ENCODE data around the gene PTDSS2.

Gene PTDSS2

GRCh38 chr11:494761-495536 is 44.9 kb downstream of the PTDSS2 start:
- no peak for DNase-seq

GRCh38 chr11:495537-495931 is 45.5 kb downstream of the PTDSS2 start:
- DNase-seq: peak in 1 of 3 donors; percentile 7

- no peak for DNase-seq
These were observed 46.9 kb downstream of the PTDSS2 start for GRCh38 chr11:496834-497564.

DNA sequence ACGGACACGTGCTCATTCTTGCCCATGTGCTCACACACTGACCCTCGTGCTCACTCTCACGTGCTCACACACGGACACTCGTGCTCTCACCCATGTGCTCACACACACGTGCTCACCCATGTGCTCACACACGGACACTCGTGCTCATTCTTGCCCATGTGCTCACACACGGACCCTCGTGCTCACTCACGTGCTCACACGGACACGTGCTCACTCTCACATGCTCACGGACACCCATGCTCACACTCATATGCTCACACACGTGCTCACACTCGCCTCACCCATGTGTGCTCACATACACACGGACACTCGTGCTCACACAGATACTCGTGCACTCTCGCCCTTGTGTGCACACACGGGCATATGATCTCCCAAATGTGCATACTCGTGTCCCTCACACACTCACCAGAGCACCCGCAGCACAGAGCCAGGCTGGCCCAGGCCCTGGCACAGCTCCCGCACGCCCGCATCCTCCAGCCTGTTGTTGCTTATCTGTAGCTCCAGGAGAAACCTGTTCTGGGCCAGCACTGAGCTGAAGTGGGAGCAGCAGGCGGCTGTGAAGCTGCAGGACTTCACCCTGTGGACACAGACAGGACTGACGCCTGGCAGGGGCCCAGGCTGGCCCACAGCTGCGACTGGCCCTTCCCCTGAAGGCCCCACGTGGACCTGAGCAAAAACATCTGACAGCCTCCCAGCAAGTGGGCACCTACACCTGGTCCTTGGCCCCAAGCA is 47.7 kb downstream of the PTDSS2 start:
- no peak for DNase-seq

DNA sequence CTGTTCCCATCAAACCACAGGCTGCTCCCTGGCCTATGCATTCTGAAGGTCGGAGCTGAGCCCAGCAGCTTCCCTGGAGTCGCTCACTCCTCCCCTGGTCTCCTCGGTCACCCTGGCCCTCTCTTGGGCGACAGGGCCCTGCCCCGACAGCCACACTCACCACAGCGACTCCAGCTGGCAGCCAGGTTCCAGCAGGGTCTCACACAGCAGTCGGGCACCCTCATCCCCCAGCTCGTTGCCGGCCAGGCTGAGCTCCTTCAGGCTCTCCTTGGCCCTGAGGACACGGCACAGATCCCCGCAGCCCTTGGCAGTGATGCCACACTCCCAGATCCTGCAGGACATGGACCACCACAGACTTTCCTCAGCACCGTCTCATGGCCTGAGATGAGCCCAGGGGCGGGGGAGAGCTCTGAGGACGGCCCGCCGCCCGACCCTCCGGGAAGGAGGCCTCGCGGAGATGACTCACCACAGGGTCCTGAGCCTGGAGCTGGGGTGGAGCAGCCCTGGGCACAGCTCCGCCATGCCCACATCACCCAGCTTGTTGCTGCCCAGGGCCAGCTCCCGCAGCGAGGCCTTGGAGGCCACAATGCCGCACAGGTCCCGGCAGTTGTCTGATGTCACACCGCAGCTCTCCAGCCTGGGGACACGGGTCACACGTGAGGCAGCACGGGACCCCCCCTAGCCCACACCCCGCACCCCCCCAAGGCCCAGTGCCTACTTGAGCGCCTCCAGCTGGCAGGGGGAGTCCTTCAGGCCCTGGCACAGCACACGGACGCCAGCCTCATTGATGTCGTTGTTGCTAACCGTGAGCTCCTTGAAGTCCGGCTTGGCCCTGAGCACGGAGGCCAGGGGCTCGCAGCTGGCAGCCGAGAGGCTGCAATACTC is 48.5 kb downstream of the PTDSS2 start:
- DNase-seq: no peak

DNA sequence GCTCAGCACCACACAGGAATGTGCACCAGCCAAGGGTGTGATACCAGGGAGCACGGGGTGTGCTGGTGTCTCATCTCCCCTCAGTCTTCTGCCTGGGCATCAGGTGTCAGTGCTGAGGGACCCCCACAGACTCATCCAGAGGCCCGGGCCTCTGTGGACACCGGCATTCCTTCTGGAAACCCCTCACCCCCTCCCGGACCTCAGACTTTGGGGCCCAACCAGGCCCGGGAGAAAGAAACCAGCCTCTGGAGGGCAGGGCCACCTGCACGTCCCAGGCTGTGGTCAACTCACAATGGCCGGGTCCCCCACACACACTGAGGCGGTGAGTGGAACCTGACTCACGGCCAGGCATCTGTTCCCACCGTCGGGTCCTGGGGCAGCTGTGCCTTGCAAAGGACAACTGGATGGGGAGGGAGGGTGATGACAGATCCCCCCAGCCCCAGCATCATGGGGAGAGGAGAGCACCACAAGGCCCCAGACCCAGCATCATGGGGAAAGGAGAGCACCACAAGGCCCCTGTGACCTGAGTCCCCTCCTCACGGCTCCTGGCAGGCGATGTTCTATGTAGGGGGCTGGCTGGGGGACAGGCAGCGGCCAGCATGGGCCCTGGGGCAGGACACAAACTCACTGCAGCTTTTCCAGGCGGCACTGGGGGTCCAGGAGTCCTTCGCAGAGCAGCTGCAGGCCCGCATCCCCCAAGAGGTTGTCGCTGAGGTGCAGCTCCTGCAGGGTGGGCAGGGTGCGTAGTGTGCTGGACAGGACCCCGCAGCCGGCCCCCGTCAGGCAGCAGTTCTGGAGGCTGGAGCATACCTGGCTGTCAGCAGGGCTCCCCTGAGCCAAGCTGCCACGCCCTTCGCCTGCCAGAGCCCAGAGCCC is 49.4 kb downstream of the PTDSS2 start:
- DNase-seq: no peak

- no peak for DNase-seq
These were observed 51.1 kb downstream of the PTDSS2 start for GRCh38 chr11:501001-501682.

DNA sequence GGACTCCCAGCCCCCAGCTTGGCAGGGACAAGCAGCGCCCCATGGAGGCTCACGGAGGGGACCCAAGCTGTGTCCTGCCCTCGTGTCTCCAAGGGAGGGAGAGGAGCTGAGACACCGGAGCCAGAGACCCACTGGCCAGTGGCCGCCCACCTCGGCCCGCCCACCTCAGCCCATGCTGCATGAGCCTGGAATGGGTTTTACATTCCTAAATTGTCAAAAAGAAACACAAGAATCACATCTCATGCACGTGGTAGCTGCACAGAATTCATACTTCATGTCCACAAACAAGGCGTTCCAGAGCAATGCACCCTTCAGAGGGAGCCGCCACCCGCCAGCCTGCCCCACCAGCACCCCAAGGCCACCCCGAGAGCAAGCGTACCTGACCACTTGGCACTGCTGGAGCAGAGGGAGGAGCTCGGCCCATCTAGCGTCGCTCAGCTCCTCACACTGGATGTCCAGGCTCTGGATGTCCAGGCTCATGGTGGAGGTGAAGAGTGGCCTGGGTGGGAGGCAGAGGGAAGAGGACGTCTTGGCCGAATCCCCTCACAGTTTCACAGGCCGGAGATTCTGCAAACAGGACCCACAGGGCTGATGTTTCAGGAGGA is 51.7 kb downstream of the PTDSS2 start:
- DNase-seq: no peak

DNA sequence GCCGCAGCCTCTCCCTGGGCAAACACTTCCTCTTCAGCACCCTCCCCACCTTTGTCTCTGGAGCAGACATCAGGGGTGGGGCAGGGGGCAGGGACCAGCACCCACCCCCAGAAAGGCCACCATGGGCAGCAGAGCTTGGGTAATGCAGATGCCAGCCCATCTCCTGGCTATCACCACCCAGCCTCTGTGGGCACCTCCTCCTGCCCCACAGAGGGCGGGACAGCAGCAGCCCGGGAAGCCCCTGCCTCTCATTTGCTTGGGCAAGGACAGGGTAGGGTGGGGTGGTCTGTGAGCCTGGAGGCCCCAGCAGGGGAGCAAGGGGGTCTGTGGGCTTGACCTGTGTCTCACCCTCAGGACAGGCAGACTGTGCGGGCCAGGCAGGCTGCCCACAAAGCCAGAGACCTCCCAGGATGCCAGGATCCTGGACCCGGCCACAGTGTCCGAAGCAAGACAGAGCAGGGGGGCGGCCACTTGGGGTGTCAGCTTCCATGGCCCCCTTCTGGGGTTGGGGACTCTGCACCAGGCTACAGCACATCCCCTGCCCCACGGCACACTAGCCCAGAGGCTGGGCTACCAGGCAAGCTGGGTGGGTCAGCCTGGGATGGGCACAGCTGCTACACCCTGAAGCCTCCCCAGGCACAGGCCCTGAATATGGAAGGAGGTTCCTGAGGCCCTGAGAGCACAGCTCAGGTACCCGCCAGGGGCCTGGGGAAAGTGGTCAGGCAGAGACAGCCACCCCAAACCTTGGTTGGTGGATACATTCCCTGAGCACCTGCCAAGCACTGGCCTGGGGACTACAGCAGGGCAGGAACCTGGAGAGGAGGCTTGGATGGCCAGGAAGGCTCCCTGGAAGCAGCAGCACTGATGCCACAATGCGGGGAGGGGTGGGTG is 52.5 kb downstream of the PTDSS2 start:
- DNase-seq: peak in 1 of 3 donors; percentile 21

GRCh38 chr11:503179-503981 is 53.3 kb downstream of the PTDSS2 start:
- peak; percentile 91 to 94 (median 93) for DNase-seq

GRCh38 chr11:504053-504993 is 54.2 kb downstream of the PTDSS2 start:
- DNase-seq: peak; percentile 54 to 84 (median 65)

- no peak for DNase-seq
These were observed 54.9 kb downstream of the PTDSS2 start for GRCh38 chr11:504994-505344.

DNA sequence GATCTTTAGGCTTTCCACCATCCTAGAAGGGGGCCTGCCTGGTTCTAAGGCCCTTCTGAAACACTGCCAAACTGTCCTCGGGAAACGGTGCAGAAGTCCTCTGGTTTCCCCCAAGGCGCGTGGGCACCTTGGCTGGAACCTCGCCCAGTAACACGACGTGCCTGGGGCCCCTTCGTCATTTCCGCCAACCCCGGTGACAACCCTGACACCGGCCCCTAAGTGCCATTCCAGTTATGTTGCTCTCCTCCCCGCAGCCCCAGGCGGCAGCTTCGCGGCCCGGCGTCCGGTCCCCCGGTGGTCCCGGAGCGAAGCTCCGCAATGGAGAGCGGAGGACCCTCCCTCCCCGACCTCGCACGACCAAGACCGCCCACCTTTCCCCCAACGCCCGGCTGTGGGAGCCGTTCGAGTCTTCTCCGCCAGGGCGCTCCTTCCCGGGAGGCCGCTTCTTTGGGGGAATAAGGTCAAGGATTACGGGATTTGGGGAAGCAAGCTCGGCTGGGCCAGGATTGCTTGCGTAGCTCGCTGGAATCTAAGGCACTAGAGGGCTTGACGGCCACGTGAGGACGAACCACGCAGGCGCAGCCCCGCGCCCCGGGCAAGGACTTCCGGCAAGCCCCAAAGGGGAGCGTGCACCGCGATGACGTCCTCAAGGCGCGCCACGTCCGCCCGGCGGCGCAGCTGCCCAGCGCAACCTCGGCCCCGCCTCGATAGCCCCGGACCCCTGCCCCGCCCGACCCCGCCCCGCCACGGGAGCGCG is 56.3 kb downstream of the PTDSS2 start:
- DNase-seq: peak; percentile 99

DNA sequence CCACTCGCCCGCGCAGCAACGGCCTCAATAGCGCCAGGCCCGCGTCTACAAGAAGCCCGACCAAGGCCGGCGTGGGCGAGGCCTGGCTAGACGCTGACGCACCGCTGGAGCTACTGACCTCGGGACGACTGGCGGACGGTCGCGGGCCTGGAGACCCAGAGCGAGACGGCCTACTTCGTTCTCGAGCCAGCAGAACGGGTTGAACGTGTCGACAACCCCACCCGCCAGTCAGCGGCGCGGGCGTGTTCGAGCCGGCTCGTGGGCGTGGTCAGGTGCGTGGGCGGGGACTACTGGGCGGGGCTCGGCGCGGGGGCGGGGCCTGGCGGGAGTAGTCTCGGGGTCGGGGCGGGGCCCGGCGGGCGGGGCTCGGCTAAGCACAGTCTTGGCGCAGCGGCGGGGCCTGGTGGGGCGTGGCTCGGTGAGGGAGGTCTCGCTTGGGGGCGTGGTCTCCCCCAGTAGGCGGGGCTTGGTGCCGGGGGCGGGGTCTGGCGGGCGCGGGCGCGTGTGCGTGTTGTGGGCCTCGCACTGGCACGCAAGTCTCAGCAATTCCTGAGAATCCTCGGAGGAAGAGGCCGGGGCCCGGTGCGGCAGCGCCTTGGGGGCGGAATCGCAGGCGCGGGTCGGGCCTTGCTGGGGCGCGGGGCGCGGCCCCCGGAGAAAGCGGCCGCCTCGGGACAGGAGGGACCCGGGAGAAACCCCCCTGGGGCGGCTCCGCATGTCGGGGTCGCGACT is 57.1 kb downstream of the PTDSS2 start, which contains the start of gene RNH1:
RNH1 (minus strand) TSS at position 248 of the 732 bp plus-strand sequence. CDS start 5,080 bp downstream, outside the sequence.
- DNase-seq: peak; percentile 98 to 100 (median 100)

DNA sequence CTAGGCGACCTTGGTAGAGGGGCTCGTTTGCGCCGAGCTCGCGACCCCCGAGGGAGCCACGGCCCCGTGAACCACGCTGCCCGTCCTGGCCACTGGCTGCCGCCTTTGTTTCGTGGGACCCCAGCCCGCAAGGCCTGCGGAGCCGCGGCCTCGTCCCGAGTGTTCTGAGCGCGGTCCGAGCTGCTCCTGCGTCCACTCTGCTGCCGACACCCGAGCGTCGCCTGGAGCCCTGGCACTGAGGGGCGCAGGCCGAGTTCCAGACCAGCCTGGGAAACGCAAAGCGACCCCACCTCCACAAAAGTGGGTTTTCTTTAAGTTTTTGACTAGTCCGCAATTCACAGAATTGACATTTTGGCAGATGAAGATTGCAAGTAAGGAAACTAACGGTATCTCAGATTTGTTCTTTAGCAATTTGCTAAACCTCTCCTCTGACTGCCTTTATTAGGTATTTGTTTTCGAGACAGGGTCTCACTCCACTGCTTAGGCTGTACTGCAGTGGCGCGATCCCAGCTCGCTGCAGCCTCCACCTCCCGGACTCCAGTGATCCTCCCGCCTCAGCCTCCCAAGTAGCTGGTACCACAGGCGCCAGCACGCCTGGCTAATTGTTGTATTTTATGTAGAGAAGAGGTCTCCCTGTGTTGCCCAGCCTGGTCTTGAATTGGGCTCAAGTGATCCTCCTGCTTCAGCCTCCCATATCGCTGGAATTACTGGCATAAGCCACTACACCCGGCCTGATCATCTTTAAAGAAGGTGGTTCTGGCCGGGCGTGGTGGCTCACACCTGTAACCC is 57.8 kb downstream of the PTDSS2 start:
- no peak for DNase-seq

Data from suppressor macrophage treated with lipopolysaccharide for 1 hour (primary cell).